Endodermal cell (in vitro differentiated cells): ENCODE results near the gene NDUFB7. TPM values are rescaled to one million over a fixed set of nuclear protein-coding genes. Genes with fewer than 3 reads are reported as not detected.

ENCODE experiments used
- DNase-seq: peaks from one replicate; pipeline ENCODE4 v3.0.0-alpha.2; 2017
- H3K27ac ChIP-seq: 2 replicates; pipeline ENCODE4 v1.5.1; 2013; ENCODE audit warnings: mild to moderate bottlenecking, low read depth, low read length, moderate library complexity
- H3K27me3 ChIP-seq: 2 replicates; pipeline ENCODE4 v1.6.1; 2013; ENCODE audit warnings: mild to moderate bottlenecking, low read length, moderate library complexity; ENCODE audit not compliant: insufficient read depth, control insufficient read depth, poor library complexity, severe bottlenecking
- H3K36me3 ChIP-seq: 2 replicates; pipeline ENCODE4 v1.7.0; 2013; ENCODE audit warnings: mild to moderate bottlenecking, low read length, moderate library complexity; ENCODE audit not compliant: control insufficient read depth, insufficient read depth
- H3K4me1 ChIP-seq: one replicate; pipeline ENCODE4 v1.7.0; 2013; ENCODE audit warnings: low read length; ENCODE audit not compliant: control insufficient read depth, insufficient read depth
- H3K4me3 ChIP-seq: 2 replicates; pipeline ENCODE4 v1.5.1; 2013; ENCODE audit warnings: mild to moderate bottlenecking, low read length, moderate library complexity
- H3K9ac ChIP-seq: 2 replicates; pipeline ENCODE4 v1.6.1; 2013; ENCODE audit warnings: mild to moderate bottlenecking, low read length, moderate library complexity; ENCODE audit not compliant: poor library complexity, severe bottlenecking; ENCODE audit errors: extremely low read depth
- H3K9me3 ChIP-seq: 2 replicates; pipeline ENCODE4 v1.6.1; 2013; ENCODE audit warnings: mild to moderate bottlenecking, low read length, moderate library complexity; ENCODE audit not compliant: control insufficient read depth
- H3K27ac Mint-ChIP-seq: 2 replicates; pipeline ENCODE4 v1.8.0; 2020; ENCODE audit warnings: mixed read lengths
- H3K27me3 Mint-ChIP-seq: 2 replicates; pipeline ENCODE4 v1.8.0; 2021; ENCODE audit warnings: mild to moderate bottlenecking, mixed read lengths; ENCODE audit not compliant: insufficient read depth
- H3K36me3 Mint-ChIP-seq: 2 replicates; pipeline ENCODE4 v1.8.0; 2020; ENCODE audit warnings: low read depth, mixed read lengths
- H3K4me1 Mint-ChIP-seq: 2 replicates; pipeline ENCODE4 v1.8.0; 2020; ENCODE audit warnings: mixed read lengths
- H3K4me3 Mint-ChIP-seq: 2 replicates; pipeline ENCODE4 v1.8.0; 2020; ENCODE audit warnings: mild to moderate bottlenecking, moderate library complexity, mixed read lengths
- H3K9me3 Mint-ChIP-seq: 2 replicates; pipeline ENCODE4 v1.8.0; 2020; ENCODE audit warnings: mild to moderate bottlenecking, mixed read lengths
- WGBS, 2 experiments: methylation state at CpG; one replicate each; pipeline versions ENCODE4 v1.1.5 to v1.1.7; 2013; ENCODE audit warnings: missing lambda C conversion rate in 2 of 2, mixed read lengths in 1 of 2; ENCODE audit not compliant: insufficient coverage in 1 of 2, insufficient read length in 1 of 2; 5-methylcytosine and 5-hydroxymethylcytosine counted together
- total RNA-seq, 2 donors: library from RNA; stranded (reverse); fragmentation: NEBNext Ultra II Directional in 1 of 2; extraction: Animal tissue kit (Norgen Biotek cat#: 25700) in 1 of 2; gene quantifications; 2 replicates in 1 of 2; 3 replicates in 1 of 2; pipeline ENCODE4 v1.2.1, GENCODE V29; 2021
- TF ChIP-seq, protein P1 (sequence below): fragments of 200-600 bp; sonication (generic); conservative IDR thresholded peaks from 2 replicates; pipeline ENCODE4 v1.5.0; 2021; ENCODE audit warnings: antibody characterized with exemption, mild to moderate bottlenecking

Gene NDUFB7
- total RNA-seq, 2 donors from 2014 or later: 127 to 141 TPM

GRCh38 chr19:14555918-14556661, 15.8 kb downstream of the NDUFB7 start:
- Histone ChIP-seq H3K4me1 (no peaks in the 10 kb centered on the region), H3K9me3 (no peaks in the 10 kb centered on the region), H3K4me3 (no peak overlapping the region), H3K36me3 (no peaks in the 10 kb centered on the region), H3K9ac (no peak overlapping the region), H3K27ac (peak overlapping the region; percentile 32), H3K27me3 (no peaks in the 10 kb centered on the region)
- Mint-ChIP-seq H3K27me3 (no peaks in the 10 kb centered on the region), H3K4me1 (peaks cover 14% of the 10 kb centered on the region), H3K36me3 (peaks cover 4% of the 10 kb centered on the region), H3K27ac (peak overlapping the region; percentile 44), H3K4me3 (no peak overlapping the region), H3K9me3 (no peaks in the 10 kb centered on the region)
- DNase-seq: no peak
- 94 to 95% methylated on average over 7 to 12 of the region's 12 CpGs for WGBS, 2 experiments
- TF ChIP-seq, protein P1, sequence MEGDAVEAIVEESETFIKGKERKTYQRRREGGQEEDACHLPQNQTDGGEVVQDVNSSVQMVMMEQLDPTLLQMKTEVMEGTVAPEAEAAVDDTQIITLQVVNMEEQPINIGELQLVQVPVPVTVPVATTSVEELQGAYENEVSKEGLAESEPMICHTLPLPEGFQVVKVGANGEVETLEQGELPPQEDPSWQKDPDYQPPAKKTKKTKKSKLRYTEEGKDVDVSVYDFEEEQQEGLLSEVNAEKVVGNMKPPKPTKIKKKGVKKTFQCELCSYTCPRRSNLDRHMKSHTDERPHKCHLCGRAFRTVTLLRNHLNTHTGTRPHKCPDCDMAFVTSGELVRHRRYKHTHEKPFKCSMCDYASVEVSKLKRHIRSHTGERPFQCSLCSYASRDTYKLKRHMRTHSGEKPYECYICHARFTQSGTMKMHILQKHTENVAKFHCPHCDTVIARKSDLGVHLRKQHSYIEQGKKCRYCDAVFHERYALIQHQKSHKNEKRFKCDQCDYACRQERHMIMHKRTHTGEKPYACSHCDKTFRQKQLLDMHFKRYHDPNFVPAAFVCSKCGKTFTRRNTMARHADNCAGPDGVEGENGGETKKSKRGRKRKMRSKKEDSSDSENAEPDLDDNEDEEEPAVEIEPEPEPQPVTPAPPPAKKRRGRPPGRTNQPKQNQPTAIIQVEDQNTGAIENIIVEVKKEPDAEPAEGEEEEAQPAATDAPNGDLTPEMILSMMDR: no peak

GRCh38 chr19:14554382-14554812, 17.5 kb downstream of the NDUFB7 start:
- H3K9me3 Mint-ChIP-seq: no peaks in the 10 kb centered on the region
- H3K4me1 ChIP-seq: no peaks in the 10 kb centered on the region
- no peaks in the 10 kb centered on the region for H3K9me3 ChIP-seq
- H3K27me3 Mint-ChIP-seq: no peaks in the 10 kb centered on the region
- DNase-seq: no peak
- H3K27me3 ChIP-seq: no peaks in the 10 kb centered on the region
- peaks cover 7% of the 10 kb centered on the region for H3K36me3 Mint-ChIP-seq
- WGBS, 2 experiments: 70% methylated on average over 6 of the region's 6 CpGs; no CpG with 5 or more reads in 1 of the 2 experiments
- H3K9ac ChIP-seq: no peak overlapping the region
- H3K4me1 Mint-ChIP-seq: peaks cover 10% of the 10 kb centered on the region
- TF ChIP-seq, protein P1: peak; percentile 37
- no peak overlapping the region for H3K4me3 Mint-ChIP-seq
- no peak overlapping the region for H3K4me3 ChIP-seq
- H3K27ac ChIP-seq: no peak overlapping the region
- H3K36me3 ChIP-seq: no peaks in the 10 kb centered on the region
- H3K27ac Mint-ChIP-seq: no peak overlapping the region

DNA sequence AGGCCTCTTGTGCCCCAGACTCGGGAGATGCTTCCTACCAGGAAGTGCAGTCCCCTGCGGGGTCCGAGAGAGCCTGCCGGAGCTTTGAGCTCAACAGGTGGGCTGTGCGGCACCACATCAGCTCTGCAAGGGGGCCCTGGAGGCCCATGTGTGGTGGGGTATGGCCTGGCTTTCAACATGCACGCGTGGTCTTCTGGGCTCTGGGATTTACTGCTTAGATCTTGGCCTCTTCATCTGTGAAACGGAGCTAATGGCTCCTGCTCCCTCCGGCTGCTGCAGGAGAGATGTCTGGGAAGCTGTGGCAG, 18.0 kb downstream of the NDUFB7 start:
- DNase-seq: no peak
- no peaks in the 10 kb centered on the region for H3K36me3 ChIP-seq
- Mint-ChIP-seq H3K4me1 (peaks cover 10% of the 10 kb centered on the region), H3K36me3 (peaks cover 9% of the 10 kb centered on the region), H3K4me3 (no peak overlapping the region), H3K27ac (peak overlapping the region; percentile 56), H3K27me3 (no peaks in the 10 kb centered on the region), H3K9me3 (no peaks in the 10 kb centered on the region)
- 81 to 87% methylated on average over 9 of the region's 9 CpGs for WGBS, 2 experiments
- no peak overlapping the region for H3K9ac ChIP-seq
- H3K4me3 ChIP-seq: no peak overlapping the region
- H3K9me3 ChIP-seq: no peaks in the 10 kb centered on the region
- H3K27me3 ChIP-seq: no peaks in the 10 kb centered on the region
- no peak overlapping the region for H3K27ac ChIP-seq
- no peaks in the 10 kb centered on the region for H3K4me1 ChIP-seq
- TF ChIP-seq, protein P1: no peak
